CD4-positive, alpha-beta T cell treated with Interleukin-21 for 1 hour (primary cell): ENCODE data around the gene POLR2J2.
"Not testable (repeated sequence)": the region's sequence is repeated elsewhere in the genome, so short reads cannot be mapped to it uniquely, and the experiment has no call there.

ENCODE experiments used
- DNase-seq: peaks from one replicate; pipeline ENCODE4 v3.0.0-alpha.2; 2020

Gene POLR2J2

DNA sequence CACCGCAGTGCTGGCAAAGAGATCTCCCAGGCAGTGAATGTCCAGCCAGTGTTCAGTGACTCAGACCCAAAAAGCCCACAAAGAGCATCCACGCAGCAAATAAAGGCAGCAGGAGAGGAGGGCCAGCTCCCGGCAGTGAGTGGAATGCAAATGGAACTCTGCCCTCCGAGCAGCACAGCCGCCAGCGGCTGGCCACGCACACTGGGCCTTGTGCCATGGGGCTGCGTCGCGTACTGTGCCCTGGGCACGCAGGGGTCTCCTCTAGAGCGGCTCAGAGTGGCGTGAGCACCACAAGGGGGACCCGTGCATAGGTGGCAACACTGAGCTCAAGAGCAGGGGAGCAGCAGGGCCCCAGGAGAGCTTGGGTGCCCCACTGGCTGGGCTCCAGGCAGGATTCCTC lies 3.9 kb downstream of the POLR2J2 start:
- DNase-seq: not testable (repeated sequence)

DNA sequence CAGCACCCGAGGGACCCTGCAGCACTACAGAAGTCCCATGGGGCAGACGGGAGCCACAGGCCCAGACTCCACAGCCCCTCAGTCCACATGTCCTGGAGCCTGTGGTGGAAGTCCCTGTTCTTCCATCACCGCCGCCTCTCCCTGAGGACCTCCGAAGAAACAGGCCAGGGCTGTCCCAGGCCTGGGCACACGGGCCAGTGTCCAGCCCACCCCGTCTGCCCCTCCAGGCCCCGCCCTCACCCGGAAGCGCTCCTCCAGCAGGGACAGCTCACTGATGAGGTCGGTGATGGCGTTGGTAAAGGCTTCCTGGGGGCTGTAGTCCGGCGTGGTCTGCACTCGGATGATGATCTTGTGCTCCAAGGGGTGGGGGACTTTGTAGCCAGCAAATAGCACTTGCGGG lies 4.6 kb downstream of the POLR2J2 start:
- not testable (repeated sequence) for DNase-seq

GRCh38 chr7:102664765-102665164 lies 6.7 kb downstream of the POLR2J2 start:
- not testable (repeated sequence) for DNase-seq

DNA sequence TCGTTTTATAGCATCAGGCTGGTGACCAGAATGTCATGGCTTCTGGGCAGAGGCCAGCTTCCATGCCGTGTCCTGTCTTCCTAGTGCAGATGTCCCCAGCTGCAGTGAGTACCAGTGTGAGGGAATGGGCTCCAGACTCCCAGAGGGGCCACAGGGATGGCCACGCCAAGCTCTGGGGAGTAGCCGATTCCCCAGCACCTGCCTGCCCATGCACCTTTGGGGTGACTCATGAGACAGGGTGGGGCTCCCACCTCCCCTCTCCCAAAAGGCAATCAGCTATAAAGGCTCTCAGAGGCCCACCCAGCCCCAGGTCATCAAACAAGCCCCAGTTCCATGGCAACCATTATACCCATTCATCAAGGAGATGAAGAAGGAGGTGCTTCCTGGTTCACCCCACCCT lies 21.5 kb downstream of the POLR2J2 start, which contains the start of gene SPDYE2B:
Gene SPDYE2B, plus strand, starts transcription at position 396 of the 400 bp plus-strand sequence. CDS start 2,030 bp downstream, outside the sequence.
- not testable (repeated sequence) for DNase-seq

- not testable (repeated sequence) for DNase-seq
Observed at GRCh38 chr7:102647813-102648212, 23.6 kb downstream of the POLR2J2 start.

- DNase-seq: not testable (repeated sequence)
Observed at GRCh38 chr7:102643404-102643803, 28.1 kb downstream of the POLR2J2 start.

DNA sequence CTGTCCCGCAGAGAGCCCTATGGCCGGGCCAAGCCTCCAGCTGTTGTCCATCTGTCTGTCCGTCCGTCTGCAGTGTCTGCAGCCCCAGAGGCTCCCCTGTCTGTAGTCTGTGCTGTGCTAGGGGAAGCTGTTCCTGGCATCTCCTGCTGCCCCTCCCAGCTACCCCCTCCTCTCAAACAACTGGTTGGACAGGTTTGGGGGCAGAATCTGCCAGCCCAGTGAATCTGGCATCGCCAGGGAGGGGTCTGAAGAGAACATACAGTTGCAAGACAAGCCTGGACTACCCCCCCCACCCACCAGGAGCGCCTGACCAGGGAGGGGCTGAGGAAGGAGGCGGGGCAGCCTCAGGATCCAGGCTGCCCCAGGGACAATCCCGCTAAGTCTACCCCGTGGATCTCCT lies 28.8 kb downstream of the POLR2J2 start, which contains the start of gene UPK3BL1:
Gene UPK3BL1, minus strand, starts transcription at position 101 of the 400 bp plus-strand sequence. Its CDS starts 50 bp downstream, at position 51.
- DNase-seq: not testable (repeated sequence)

- DNase-seq: not testable (repeated sequence)
Observed at GRCh38 chr7:102638848-102639247, 32.6 kb downstream of the POLR2J2 start.

GRCh38 chr7:102636956-102637355 lies 34.5 kb downstream of the POLR2J2 start:
- DNase-seq: not testable (repeated sequence)

- not testable (repeated sequence) for DNase-seq
Observed at GRCh38 chr7:102635354-102635753, 36.1 kb downstream of the POLR2J2 start.

DNA sequence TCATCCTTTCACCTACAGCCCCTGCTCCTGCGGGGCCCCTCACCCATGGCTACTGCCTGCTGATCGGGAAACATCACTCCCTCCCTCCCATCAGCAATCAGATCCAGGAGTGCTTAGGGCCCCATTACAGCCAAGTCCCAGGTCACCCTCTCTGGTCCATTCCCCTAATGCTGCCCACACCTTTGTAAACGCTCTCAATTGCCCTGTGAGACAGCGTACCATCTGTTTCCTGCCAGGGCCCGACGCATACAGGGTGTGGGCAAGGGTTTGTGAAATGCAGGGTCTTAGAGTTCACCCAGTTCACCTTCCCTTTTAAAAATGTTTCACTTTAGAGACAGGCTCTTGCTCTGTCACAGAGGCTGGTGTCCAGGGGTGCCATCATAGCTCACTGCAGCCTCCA lies 37.2 kb downstream of the POLR2J2 start:
- DNase-seq: not testable (repeated sequence)

- DNase-seq: not testable (repeated sequence)
Observed at GRCh38 chr7:102630622-102631021, 40.8 kb downstream of the POLR2J2 start.

DNA sequence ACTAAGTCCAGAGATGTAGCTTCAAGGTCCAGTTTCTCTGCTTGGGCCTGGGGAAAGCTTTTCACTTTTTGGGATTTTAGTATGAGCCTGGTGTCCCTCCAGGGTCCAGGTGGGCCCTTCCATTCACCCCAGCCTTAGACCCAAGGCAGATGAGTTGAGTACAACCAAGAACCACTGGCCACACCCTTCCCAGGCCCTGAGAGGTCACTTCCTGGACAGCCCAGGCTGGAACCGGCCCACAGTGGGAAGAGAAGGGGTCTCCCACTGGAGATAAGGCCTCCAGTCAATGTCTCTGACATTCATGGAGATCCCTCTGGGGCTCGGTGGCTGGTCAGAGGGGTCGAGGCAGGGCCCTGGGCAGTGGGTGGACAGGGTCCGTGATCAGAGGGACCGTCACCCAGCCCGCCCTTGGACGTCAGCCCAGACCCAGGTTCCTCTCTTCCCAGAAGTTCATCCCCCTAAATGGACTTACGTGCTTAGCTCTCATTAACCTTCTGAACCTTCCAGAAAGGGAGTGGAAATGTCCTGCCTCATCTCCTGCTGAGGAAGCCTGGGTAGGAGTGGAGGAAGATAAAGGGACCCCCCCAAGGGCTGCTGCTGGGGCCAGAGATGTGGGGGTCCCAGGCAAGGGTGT lies 44.1 kb downstream of the POLR2J2 start:
- not testable (repeated sequence) for DNase-seq

DNA sequence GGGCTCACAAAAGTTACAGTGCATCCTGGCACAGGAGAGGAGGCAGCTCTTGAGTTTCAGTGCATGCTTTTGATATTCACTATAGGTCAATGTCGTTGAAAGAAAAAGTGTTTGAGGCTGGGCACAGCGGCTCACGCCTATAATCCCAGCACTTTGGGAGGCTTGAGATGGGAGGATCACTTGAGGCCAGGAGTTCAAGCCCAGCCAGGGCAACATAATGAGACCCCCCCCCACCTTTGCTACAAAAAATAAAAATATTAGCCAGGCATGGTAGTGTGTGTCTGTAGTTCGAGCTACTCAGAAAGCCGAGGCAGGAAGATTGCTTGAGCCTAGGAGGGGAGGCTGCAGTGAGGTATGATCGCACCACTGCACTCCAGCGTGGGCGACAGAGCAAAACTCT lies 53.3 kb downstream of the POLR2J2 start:
- DNase-seq: not testable (repeated sequence)

GRCh38 chr7:102616507-102617125 lies 54.8 kb downstream of the POLR2J2 start, which contains the start of gene RASA4:
TSS of gene RASA4 (minus strand) at chr7:102616756. CDS start at chr7:102616689, 67 bp downstream.
- DNase-seq: peak; percentile 53
